Activated B cell treated with CpG ODN at 0.5 μM for 24 hours (primary cell): ENCODE results near the gene DDX24. TPM values are rescaled to one million over a fixed set of nuclear protein-coding genes. Genes with fewer than 3 reads are reported as not detected.

Experiments
- ATAC-seq: fragments of 200-7000 bp; cut with Tn5 transposase; one replicate; pipeline ENCODE4 v1.10.0; 2021; ENCODE audit warnings: low read depth, mild to moderate bottlenecking, moderate library complexity
- CTCF ChIA-PET: fragments of 350-600 bp; sonication (Branson Sonifier 250); formaldehyde crosslinking; loops from one replicate; lab custom pipeline; 2021; ENCODE audit warnings: antibody characterized with exemption; lab: Charles Lee
- POLR2A ChIA-PET: fragments of 350-600 bp; sonication (Branson Sonifier 250); formaldehyde crosslinking; loops from one replicate; lab custom pipeline; 2021; ENCODE audit warnings: antibody characterized with exemption; lab: Charles Lee
- DNase-seq: peaks from one replicate; pipeline ENCODE4 v3.0.0; 2022
- H3K27ac Mint-ChIP-seq: one replicate; pipeline ENCODE4 v1.8.0; 2020; ENCODE audit warnings: mixed read lengths
- H3K27me3 Mint-ChIP-seq: one replicate; pipeline ENCODE4 v1.8.0; 2021; ENCODE audit warnings: mixed read lengths
- H3K36me3 Mint-ChIP-seq: one replicate; pipeline ENCODE4 v1.8.0; 2021; ENCODE audit warnings: low read depth, mixed read lengths
- H3K4me1 Mint-ChIP-seq: one replicate; pipeline ENCODE4 v1.8.0; 2021; ENCODE audit warnings: mixed read lengths
- H3K4me3 Mint-ChIP-seq: one replicate; pipeline ENCODE4 v1.8.0; 2020; ENCODE audit warnings: mild to moderate bottlenecking, mixed read lengths
- H3K9me3 Mint-ChIP-seq: one replicate; pipeline ENCODE4 v1.8.0; 2020; ENCODE audit warnings: mixed read lengths
- intact Hi-C: fragments of 100-400 bp; cut with micrococcal nuclease; formaldehyde crosslinking; loops from one replicate; pipeline ENCODE4 v1.15.1; 2024
- total RNA-seq: library from RNA; stranded (reverse); gene quantifications from 2 replicates; pipeline ENCODE4 v1.2.3, GENCODE V29; 2022
- TF ChIP-seq, protein P1 (sequence below): fragments of 200-600 bp; IDR thresholded peaks from one replicate; pipeline ENCODE4 v1.8.0; 2022; ENCODE audit warnings: antibody characterized with exemption, mild to moderate bottlenecking

Gene DDX24
- total RNA-seq, 1 donor from 2014 or later = 169 TPM

DNA sequence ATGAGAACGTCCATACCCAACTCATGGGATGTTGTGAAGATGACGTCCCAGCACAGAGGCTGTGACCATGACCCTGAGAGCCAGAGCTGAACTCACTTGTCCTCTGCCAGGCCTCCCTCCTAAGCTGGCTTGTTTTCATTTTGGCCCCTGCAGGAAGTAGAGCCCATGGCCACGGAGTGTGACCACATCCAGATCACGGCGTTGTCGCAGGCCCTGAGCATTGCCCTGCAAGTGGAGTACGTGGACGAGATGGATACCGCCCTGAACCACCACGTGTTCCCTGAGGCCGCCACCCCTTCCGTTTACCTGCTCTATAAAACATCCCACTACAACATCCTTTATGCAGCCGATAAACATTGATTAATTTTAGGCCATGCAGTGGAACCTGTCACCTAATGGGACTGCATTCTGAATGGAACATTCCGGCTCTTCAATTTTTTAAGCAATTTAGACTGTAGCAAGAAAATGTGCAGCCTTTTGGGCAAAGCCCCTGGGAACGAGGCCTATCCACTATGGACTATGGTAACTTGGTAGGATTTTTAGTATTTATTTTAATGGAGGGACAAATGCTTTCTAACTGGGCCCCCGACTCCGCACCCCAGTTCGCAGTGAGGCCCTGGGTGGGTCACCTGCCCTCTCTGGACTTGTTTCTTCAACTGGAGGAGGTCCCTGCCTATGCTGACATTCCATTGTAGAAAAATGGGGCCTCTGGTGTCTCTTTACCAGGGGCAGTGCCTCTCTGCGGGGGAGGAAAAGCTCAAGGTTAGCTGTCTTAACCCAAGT is 35.2 kb downstream of the DDX24 start:
- ATAC-seq (no peak), DNase-seq (no peak)
- Mint-ChIP-seq H3K4me1 (no peaks in the 10 kb centered on the region), H3K36me3 (peaks cover 61% of the 10 kb centered on the region), H3K27me3 (no peaks in the 10 kb centered on the region), H3K27ac (no peak overlapping the region), H3K4me3 (no peak overlapping the region), H3K9me3 (no peaks in the 10 kb centered on the region)
- ChIA-PET POLR2A (no interaction called here), CTCF (interaction anchor here (1.0 to 1.2 kb wide), 2 partner anchors 9 to 91 kb away, joined by 3 to 4 read pairs; no protein-coding TSS in a partner anchor)
- intact Hi-C loops = no loop called here
- TF ChIP-seq, protein P1, sequence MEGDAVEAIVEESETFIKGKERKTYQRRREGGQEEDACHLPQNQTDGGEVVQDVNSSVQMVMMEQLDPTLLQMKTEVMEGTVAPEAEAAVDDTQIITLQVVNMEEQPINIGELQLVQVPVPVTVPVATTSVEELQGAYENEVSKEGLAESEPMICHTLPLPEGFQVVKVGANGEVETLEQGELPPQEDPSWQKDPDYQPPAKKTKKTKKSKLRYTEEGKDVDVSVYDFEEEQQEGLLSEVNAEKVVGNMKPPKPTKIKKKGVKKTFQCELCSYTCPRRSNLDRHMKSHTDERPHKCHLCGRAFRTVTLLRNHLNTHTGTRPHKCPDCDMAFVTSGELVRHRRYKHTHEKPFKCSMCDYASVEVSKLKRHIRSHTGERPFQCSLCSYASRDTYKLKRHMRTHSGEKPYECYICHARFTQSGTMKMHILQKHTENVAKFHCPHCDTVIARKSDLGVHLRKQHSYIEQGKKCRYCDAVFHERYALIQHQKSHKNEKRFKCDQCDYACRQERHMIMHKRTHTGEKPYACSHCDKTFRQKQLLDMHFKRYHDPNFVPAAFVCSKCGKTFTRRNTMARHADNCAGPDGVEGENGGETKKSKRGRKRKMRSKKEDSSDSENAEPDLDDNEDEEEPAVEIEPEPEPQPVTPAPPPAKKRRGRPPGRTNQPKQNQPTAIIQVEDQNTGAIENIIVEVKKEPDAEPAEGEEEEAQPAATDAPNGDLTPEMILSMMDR = no peak

DNA sequence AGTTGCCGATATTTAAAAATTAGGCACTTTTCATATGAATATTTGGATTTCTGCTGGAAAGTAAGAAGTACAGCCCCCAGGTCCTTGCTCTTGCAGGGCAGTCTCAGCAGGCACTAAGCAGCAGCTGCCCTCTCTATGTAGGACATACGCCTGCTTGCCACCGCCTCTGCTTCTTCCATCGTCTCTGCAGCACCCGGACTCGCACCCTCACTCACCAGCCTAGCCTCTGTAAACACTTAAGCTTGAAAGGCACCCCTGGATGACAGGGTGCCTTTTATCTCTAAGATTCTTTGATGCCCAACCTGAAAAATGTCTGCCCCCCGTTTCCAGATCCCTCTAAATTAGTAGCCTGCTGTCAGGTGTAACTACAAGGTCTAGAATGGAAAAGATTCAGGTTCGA is 35.9 kb downstream of the DDX24 start:
- no peaks in the 10 kb centered on the region for H3K9me3 Mint-ChIP-seq
- peak overlapping the region; percentile 15 for H3K27ac Mint-ChIP-seq
- H3K4me1 Mint-ChIP-seq = no peaks in the 10 kb centered on the region
- ChIA-PET POLR2A (no interaction called here), CTCF (no interaction called here)
- TF ChIP-seq, protein P1 = no peak
- H3K36me3 Mint-ChIP-seq = peaks cover 54% of the 10 kb centered on the region
- intact Hi-C loops = no loop called here
- no peak for ATAC-seq
- no peaks in the 10 kb centered on the region for H3K27me3 Mint-ChIP-seq
- no peak for DNase-seq
- H3K4me3 Mint-ChIP-seq = no peak overlapping the region

DNA sequence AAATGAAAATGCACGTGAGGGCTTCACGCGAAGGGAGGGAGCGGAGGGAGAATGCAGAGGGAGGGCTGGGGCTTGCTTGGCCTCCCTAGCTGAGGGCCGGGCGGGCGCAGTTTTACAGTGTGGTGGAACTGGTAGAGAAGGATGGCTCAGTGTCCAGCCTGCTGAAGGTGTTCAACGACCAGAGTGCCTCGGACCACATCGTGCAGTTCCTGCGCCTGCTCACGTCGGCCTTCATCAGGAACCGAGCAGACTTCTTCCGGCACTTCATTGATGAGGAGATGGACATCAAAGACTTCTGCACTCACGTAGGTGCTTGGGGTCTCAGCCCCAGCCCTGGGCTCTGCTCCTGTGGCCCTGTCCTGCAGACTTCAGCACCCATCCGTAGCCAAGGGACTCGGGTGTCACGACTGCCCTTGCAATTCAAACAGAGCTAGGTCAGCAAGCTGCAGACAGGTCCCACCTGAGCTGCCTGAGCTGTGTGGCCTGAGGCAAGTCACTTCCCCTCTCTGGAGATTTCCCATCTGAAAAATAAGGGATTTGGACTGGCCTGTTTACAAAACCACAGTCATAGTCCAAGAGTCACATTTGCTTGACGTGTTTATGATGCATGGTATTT is 36.4 kb downstream of the DDX24 start:
- no peak for DNase-seq
- H3K9me3 Mint-ChIP-seq = no peaks in the 10 kb centered on the region
- POLR2A ChIA-PET = no interaction called here
- H3K36me3 Mint-ChIP-seq = peaks cover 49% of the 10 kb centered on the region
- H3K4me1 Mint-ChIP-seq = no peaks in the 10 kb centered on the region
- TF ChIP-seq, protein P1 = no peak
- H3K4me3 Mint-ChIP-seq = no peak overlapping the region
- CTCF ChIA-PET = no interaction called here
- ATAC-seq = no peak
- no peak overlapping the region for H3K27ac Mint-ChIP-seq
- intact Hi-C loops = no loop called here
- H3K27me3 Mint-ChIP-seq = no peaks in the 10 kb centered on the region

DNA sequence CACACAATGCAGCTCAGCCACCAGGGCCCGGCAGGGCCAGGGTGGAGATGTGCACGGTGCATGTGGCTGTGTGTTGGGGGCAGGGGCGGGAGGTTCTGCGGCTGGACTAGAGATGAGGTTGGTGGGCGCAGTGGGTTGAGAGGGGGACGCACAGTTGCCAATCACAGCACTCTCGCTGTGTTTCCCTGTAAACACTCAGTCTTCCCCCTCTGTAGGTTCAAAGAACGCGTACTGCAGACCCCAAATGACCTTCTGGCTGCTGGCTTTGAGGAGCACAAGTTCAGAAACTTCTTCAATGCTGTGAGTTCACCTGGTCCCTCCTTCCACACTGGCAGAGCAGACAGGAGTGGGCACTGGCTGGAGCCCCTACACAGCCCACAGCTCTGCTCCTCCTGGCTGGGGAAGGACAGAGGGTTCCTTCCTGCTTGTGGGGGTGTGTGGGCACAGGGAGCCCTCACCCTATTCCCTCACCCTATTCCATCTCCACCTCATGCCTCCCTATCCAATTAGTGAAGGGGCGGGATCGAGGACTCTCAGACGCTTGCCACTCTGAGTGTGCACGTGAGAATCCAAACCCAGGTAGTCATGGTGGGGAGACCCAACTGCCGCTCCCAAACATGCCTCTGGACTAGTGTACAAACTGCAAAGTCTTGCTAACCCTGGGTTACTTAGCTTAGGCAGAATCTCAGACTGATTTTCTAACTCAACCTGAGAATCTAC is 37.1 kb downstream of the DDX24 start:
- ChIA-PET POLR2A (no interaction called here), CTCF (no interaction called here)
- no peaks in the 10 kb centered on the region for H3K27me3 Mint-ChIP-seq
- TF ChIP-seq, protein P1 = no peak
- H3K27ac Mint-ChIP-seq = no peak overlapping the region
- H3K4me1 Mint-ChIP-seq = no peaks in the 10 kb centered on the region
- H3K4me3 Mint-ChIP-seq = no peak overlapping the region
- H3K36me3 Mint-ChIP-seq = peaks cover 43% of the 10 kb centered on the region
- ATAC-seq (no peak), DNase-seq (no peak)
- no peaks in the 10 kb centered on the region for H3K9me3 Mint-ChIP-seq
- intact Hi-C loops = no loop called here
